Neural cell (in vitro differentiated cells): ENCODE results near the gene PTCH2.

Experiments used
- EP300 ChIP-seq: fragments of 450-650 bp; conservative IDR thresholded peaks from 2 replicates; pipeline ENCODE4 v1.6.1; 2014; ENCODE audit warnings: antibody characterized with exemption, mild to moderate bottlenecking, moderate library complexity; ENCODE audit not compliant: poor library complexity, severe bottlenecking
- TF ChIP-seq, protein P1 (sequence below): fragments of 450-650 bp; IDR thresholded peaks from 2 replicates; pipeline ENCODE4 v1.5.1; 2014; ENCODE audit warnings: antibody characterized with exemption, mild to moderate bottlenecking, moderate library complexity; ENCODE audit not compliant: poor library complexity, severe bottlenecking

DNA sequence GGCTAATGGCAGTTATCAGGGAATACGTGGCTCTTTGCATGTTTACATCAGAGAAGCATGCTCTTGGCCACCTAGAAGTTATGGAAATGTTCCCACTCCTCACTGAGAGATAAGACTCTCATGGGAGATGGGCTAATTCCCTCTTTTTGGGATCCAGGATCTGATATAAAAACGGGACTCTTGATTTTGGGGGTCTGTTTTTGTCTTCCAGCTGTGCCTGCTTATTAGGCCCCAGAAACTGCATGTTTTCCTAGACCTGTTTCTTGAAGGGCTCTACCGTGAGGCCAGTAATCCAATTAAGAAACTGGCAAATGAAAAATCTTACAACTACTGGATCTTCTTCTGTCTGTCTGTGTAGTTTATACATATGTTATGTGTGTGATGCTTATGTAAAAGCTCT lies 47.0 kb upstream of the PTCH2 start:
- TF ChIP-seq EP300, result no peak
- TF ChIP-seq, protein P1, sequence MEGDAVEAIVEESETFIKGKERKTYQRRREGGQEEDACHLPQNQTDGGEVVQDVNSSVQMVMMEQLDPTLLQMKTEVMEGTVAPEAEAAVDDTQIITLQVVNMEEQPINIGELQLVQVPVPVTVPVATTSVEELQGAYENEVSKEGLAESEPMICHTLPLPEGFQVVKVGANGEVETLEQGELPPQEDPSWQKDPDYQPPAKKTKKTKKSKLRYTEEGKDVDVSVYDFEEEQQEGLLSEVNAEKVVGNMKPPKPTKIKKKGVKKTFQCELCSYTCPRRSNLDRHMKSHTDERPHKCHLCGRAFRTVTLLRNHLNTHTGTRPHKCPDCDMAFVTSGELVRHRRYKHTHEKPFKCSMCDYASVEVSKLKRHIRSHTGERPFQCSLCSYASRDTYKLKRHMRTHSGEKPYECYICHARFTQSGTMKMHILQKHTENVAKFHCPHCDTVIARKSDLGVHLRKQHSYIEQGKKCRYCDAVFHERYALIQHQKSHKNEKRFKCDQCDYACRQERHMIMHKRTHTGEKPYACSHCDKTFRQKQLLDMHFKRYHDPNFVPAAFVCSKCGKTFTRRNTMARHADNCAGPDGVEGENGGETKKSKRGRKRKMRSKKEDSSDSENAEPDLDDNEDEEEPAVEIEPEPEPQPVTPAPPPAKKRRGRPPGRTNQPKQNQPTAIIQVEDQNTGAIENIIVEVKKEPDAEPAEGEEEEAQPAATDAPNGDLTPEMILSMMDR, result no peak
